ENCODE results near the gene ZNF200.

DNA sequence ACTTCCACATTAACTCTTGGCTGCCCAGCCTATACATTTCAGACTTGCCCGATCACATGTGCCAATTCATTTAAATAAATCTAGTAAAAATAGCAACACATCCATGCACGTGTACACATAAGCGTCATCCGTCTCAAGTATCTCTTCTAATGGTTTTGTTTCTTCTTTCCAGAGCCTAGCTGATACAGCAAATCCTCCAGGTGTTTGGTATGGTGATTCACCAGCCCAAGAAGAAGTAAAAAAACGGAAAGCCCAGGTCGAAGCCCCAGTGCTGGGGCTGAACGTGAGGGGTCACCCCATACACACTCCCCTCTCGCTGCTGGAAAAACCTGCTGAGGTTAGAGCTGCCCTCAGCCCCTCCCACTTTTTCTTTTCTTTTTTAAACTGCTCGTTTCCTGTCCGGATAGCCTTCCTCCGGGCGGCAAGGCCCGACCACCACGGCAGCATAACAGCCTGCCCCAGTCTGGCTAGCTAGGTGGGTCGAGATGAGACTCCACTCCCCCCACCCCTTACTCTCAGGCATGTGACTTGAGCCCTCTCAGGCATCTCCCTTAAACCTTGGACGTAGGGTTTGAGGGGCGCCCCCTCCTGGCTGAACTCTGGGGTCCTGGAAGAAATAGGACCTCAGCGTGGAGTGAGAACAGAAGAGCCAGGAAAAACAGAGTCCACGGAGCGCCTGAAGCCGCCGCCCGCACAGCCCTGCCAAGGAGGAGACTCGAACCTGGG lies 60.9 kb downstream of the ZNF200 start:
- TF ChIP-seq CTCF (conservative IDR thresholded peaks at IDR 0.05; ENCODE audit: low read depth, low read length) (peak; percentile 74), EZH2phosphoT487 (IDR thresholded peaks at IDR 0.05; ENCODE audit: borderline replicate concordance, low read length) (no peak), EZH2 (IDR thresholded peaks at IDR 0.05; ENCODE audit: low read length, unreplicated experiment) (no peak)

All from PC-3 (cell line).